Activated naive CD8-positive, alpha-beta T cell treated with anti-CD3 and anti-CD28 coated beads, Interleukin-2, amount 50 U/mL, for 16 hours (primary cell): ENCODE measurements around the gene ADORA2A.

ENCODE experiments used
- DNase-seq: peaks from one replicate; pipeline ENCODE4 v3.0.0-alpha.2; 2020; ENCODE audit warnings: low read depth, low spot score

The ADORA2A gene

DNA sequence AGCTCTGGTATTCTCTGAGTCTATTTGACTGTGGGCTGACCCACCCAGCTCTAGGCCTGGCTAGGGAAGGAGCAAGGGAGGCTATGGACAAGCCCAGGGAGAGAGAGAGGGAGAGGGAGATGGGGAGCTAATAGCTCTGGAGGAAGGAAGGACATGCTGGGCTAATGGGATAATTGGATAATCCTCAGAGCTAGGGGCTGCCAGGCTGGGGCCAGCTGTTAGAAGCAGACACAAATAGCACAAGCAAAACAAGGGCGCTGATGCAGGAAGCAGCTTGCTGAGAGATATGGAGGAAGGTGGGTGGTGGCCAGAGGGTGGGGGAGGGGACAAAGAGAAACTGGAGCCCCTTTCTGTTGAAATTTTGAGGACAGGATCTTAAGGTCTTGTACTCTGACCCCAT is 23.2 kb downstream of the ADORA2A start:
- no peak for DNase-seq

DNA sequence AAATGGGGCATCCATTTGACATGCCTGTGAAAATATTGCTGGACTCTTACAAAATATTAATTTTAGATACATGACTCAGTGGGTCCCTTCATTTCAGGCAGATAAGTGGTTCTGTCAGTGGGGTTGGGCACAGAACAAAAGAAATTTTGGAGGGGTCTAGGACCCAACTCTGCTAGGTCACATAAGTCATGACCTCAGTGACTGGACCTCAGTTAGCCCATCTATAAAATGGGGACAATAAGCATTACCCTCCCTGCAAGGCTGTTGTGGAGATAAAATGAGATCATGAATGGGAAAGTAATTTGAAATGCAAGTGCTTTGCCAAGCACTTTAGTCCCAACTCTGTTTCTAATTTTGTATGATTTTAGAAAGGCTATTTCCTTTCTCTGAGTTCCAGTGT is 23.8 kb downstream of the ADORA2A start:
- DNase-seq = no peak

DNA sequence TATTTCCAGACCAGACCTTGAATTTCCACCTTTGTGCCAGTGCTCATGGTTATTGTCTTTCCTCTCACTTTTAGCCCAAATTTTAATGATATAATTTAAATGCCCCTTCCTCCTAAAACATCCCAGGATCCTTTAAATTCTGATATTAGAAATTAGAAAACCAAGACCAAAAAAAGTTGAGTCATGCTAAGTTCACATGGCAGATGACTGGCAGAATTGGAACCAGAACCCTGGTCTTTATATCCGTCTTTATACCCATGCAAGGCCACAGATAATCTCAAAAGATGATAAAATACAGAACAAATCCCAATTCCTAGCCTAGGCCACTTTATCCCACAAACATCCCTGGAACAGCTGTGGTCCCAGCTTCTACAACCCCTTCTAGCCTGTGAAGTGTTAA is 26.5 kb downstream of the ADORA2A start:
- no peak for DNase-seq

DNA sequence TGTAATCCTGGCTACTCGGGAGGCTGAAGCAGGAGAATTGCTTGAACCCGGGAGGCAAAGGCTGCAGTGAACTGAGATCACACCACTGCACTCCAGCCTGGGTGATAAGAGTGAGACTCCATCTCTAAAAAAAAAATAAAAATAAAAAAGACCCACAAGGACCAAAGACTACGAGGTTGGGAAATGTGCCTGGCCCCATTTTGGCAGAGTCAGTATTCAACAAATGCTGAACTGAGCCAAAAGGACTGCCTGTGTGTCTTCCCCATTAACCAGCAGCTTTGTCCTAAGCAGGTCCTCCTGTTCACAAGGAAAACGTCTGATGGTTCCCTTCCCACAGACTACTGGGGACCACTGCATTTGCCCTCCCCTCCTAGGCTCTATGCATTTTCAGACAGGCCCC is 27.6 kb downstream of the ADORA2A start:
- DNase-seq = no peak

DNA sequence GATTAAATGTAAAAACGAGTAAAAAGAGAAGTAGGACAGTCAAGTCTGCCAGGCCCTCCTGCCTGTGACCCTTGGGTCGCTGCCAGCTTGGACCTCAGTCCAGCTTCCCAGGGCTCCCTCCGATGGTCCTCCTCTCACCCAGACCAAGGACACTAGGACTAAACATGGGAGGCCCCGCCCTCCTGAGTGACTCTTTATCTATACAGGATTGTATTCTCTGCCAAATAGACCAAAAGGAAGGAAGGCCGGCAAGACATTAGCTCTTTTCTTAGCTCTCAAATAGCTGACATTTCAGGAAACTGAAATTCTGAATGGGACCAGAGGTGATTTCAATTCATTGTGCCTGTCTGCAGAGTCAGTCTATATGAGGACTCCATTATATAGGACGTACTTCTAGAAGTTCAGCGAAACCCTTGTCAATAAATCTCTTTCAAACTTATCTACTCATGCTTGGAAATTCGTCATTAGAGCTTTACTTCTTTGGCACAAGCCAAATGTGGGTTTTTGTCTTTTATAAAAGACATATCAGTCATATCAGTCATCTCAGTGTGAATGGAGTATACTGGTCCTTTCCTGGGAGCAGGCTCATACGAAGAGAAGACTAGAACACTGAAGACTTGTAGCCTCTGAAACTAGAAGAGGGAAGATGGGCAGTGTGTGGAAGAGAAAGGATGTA is 28.5 kb downstream of the ADORA2A start:
- DNase-seq = no peak

DNA sequence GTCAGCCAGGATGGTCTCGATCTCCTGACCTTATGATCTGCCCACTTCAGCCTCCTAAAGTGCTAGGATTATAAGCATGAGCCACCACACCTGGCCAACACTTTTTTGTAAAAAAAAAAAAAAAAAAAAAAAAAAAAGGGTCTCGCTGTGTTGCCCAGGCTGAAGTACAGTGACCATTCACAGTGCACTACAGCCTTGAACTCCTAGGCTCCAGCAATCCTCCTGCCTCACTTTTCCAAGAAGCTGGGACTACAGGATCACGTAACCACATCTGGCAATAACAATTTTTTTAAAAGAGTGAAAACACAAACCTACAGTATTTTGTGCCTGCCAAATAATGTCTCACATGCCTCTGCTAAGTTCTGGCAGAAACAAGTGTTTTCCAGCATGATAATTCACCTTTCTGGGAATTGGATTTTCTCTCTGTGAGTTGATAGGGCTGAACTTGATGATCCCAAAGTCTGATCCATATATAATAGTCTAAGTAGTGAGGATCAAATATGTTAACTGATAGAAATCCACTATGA is 30.6 kb downstream of the ADORA2A start:
- no peak for DNase-seq

DNA sequence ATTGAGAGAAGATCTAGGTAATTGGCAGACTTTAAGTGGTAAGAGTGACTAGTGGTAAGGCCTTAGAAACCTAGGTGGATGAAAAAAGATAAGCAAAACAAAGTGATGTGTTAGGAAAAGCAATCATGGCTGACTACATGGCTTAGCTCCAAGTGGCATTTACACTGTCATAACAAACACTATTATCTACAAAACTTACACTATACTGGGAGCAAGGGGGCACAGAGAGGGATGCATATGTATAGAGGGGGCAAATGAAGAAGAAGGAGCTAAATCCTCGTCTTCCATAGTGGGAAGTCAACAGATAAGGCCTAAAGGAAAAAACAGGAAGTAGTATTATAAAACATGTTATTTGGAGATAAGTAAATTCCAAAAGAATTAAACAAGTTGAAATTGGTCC is 32.5 kb downstream of the ADORA2A start:
- no peak for DNase-seq

DNA sequence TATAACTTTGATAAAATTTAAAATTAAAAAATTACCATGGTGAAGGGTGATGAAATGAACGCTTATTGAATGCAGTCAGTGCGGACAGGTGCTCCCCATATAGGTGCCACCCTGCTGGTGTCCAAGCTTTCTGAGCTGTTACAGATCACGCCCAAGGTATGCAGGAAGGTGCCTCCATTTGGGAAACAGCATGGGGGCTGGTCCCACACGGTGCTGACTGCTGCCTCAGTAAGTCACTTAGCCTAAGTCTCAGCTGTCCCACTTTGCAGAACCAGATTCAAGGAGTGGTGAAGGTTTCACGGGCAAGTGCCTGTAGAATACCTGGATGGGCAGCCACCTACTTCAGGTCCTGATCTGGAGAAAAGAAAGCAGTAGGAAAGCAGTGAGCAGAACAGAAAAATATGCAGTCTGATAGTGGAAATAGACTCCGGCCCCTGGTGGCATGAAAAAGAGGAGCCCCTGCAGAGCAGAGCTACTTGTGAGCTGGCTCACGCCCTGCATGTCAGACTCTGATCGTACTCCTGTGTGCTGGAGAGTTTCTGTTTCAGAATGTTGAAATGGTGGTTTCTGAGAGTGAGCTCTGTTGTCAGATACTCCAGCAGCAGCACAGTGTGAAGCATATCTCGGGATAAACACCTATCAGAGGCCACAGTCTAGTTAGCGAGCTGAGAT is 33.2 kb downstream of the ADORA2A start:
- no peak for DNase-seq

DNA sequence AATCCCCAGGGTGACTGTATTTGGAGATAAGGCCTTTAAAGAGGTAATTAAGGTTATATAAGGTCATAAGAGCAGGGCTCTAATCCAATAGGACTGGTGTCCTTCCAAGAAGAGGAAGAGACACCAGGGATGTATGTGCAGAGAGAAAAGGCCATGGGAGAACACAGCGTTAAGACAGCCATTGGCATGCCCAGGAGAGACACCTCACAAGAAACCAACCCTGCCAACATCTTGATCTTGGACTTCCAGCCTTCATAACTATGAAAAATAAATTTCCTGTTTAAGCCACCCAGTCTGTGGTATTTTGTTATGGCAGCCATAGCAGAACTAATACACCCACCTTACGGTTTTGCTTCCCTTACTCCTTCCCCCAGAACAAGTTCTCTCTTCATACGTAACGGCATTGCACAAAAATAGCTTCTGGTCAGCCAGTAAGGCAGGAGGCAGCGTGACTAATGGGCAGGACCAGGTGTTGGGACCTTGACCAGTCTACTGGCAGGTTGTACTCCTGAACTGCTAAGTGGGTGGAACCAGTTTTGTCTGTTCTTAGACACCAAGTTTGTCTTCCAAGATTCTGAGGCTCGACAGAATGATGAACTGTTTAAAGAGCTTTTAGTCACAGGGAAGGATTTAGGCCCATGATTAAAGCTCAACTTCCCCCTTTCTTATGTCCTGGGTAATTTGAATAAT is 35.8 kb downstream of the ADORA2A start:
- DNase-seq = no peak

DNA sequence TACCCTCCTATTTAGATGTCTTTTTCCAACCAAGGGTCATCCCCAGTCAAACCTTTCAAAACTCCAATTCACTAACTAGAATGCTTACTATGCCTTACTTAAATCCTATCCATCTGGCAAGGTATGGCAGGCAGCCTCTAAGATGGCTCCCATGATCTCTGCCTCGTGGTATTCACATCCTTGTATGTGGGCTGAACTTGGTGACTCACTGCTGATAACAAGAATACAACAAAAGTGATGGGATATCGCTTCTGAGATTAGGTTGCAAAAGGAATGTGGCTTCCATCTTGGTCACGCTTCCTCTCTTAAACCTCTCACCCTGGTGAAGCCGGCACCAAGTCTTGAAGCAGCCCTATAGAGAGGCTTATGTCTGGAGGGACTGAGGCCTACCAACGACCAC is 38.2 kb downstream of the ADORA2A start:
- DNase-seq = no peak

DNA sequence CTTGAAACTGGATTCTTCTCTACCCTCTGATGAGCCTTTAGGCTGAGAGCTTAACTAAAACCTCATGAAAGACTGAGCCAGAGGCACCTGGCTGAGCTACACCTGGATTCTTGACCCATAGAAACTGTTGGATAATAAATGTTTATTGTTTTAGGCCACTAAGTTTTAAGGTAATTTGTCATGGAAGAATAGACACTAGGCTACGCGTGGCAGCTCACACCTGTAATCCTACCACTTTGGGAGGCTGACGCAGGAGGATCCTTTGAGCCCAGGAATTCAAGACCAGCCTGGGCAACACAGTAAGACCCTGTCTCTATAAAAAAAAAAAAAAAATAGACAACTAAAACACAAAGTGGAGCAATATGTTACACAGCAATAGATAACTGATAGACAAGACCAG is 38.6 kb downstream of the ADORA2A start:
- DNase-seq = no peak

DNA sequence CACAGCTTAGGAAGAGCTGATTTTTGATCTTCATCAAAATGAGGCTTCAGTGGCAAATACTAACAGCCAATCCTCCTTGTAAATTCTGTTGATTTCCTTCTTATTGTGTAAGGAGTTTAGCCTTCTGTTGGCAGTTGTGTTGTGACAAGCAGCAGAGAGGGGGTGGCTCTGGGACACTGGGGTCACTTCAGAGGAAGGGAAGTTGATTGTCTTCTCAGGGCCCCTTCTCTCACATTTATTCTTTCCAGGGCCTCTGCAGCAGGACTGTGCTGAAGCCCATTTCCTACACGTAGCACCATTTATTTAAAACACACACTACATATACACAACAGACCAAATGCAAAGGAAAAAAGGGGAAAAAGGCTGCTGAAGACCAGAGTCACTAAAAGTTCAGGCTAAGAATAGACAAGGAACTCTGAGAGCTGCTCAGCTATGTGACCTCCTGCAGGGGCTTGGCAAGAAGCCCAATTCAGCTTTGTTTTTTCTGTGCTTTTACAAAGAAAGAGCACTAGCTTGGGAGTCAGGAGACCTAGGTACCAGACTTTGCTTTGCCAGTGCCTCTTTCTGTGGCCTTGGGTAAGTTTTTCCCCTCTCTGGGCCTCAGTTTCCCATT is 39.4 kb downstream of the ADORA2A start:
- no peak for DNase-seq

DNA sequence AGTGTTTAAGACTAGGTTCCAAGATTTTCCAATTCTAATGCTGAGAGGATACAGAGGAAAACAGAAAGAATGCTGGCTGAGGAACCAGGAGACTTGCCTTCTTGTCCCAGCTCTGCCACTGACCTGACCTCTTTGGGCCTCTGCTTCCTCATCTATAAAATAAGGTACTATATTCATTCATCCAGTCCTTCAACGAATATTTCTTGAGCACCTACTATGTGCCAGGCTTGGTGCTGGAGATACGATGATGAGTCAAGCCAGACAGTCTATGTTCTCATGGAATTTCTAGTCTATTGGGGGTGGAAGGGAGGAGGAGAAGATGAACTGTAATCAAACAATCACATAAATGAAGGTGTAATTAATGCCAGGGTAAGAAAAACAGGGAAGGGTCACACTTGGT is 39.9 kb downstream of the ADORA2A start:
- no peak for DNase-seq

DNA sequence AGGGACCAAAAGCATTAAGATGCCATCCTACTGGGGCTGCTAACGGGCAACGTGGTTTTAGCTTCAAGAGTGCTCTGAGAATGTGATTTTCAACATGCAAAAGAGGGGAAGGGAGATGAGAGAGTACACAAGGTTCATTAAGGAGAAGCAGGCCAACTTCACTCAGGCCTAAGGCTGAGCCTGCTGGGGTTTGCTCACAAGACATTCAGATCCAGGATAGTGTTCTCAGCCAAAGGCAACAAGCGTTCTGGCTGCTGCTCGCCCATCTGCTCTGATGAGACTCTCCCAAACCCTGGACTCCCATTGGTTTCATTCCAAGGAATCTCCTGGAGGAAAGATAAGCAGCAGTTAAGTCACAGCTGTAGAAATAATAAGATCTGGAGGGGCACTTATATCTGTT is 44.2 kb downstream of the ADORA2A start:
- no peak for DNase-seq

DNA sequence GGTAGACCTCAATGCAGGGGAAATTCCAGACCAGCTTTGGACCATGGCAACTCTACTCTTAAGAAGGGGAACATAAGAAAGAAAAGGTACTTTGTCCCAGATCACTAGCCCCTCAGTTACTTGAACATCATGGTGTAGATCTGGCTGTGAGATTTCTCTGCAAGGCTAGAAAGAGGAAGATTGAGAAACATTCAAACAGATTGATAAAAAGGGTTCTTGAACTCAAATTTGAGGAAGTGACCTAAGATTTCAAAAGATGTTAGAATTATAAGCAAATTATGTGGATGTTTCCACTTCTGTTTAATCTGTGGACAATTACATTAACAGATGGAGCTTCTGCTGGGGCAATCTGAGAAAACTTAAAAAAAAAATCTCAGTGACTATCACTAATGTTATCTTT is 45.9 kb downstream of the ADORA2A start:
- DNase-seq = no peak

DNA sequence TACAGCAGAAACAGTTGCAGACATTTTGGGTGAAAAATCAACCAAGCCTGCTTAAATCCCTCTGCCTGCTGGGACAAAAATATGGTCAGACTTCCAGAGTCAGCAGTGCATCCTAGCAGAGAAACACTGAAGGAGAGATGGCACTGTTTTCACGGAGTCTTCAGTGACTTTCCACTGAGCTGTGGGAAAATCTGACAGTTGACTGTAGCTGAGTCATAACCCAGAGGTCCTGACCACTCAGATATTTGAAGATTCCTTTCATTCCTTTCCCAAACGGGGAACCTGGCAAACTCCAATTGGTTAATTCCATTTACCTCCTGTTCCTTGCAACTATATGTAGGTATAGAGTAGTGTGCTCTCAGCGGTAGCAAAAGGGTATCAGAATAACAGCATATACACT is 46.8 kb downstream of the ADORA2A start:
- DNase-seq = no peak

DNA sequence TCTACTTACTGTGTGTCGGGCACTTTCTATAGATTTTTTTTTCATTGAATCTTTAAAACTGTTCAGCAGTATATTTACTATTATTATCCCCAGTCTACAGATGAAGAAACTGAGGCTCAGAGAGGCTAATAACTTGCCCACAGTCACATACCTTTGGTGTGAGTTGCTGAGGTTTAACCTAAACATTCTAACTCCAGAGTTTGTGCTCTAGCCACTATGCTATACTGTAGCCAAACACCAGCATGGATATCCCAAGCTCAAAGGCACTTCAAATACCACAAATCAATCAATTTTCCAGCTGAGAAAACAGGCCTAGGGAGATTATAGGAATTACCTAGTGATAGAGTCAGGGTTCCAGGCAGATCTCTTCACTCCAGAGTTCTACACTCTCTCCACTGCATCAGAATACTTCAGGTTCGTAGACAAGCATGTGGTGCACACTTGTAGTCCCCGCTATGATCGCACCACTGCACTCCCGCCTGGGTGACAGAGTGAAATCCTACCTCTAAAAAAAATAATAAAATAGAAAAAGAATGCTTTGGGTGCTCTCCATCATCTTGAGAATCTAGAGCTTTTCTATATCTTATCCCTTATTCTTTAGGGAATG is 47.4 kb downstream of the ADORA2A start:
- no peak for DNase-seq

DNA sequence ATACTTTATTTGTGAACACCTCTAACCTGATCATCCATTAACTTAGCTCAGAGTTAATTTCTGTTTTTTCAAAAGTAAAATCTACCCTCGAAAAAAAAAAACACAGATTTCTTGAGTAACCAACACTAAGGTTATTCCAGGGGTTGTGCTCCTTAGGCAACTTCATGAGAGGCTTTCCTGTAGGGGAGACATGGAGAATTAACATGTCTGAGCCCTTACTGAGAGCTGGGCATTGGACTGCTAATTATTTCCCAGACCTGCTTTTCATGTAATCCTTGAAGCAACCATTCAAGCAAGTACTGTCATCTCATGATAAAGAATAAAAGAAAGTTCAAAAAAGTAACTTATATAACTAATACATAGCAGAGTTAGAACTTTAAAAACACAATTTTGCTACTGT is 54.2 kb downstream of the ADORA2A start:
- no peak for DNase-seq

DNA sequence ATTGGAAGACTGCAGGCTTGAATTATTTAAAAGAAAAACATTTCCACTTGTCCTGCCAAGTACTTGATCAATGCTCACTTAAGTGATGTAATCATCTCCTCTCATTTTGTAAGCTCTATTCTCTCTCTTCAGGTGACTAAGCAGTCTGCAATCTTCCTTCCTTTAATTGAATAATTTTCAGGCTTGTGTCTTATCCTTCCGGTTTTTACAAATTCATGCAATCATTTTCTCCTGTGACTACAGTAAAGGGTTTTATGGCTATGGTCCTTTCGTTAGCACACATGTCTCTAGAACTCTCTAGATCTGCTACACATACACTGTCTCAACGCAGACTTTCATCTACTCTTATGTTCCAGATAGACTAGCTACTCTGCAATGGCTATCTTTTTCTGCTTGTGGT is 55.2 kb downstream of the ADORA2A start:
- DNase-seq = no peak

DNA sequence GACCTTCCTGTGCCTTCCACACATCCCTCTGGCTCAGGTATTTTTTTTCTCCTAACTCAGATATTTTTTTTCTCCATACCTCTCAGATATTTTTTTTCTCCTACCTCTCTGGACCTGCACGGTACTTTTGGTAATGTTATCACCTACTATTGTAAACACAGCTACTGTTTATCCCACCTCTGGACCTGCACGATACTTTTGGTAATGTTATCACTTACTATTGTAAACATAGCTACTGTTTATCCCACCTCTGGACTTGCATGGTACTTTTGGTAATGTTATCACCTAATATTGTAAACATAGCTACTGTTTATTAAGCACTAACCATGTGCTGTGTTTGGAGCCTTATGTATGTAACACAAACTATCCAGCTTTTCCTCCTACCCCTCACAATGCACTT is 55.6 kb downstream of the ADORA2A start:
- DNase-seq = no peak

DNA sequence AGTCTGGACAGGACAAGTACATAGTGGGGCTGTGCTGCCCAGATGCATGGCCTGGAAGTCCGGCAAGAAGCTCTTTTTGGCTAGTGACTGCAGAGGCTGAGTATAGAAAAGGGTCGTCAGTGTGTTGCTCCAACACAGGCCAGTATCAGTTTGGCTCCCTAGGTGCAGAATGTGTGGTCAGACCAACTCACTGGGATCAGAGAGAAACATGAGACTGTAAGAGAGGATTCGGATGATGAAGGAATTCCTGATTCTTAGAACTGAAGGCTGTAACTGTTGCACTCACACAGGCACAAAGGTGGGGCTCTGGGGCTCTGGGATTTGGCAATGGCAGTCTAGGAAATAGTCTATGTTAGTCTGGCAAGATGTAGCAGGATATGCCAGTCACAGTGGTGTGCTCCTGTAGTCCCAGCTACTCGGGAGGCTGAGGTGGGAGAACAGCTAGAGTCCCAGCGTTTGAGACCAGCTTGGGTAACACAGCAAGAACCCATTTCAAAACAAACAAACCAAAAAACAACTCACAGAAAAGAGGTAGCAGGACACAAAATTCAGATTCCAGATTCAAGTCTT is 56.7 kb downstream of the ADORA2A start:
- DNase-seq = no peak

DNA sequence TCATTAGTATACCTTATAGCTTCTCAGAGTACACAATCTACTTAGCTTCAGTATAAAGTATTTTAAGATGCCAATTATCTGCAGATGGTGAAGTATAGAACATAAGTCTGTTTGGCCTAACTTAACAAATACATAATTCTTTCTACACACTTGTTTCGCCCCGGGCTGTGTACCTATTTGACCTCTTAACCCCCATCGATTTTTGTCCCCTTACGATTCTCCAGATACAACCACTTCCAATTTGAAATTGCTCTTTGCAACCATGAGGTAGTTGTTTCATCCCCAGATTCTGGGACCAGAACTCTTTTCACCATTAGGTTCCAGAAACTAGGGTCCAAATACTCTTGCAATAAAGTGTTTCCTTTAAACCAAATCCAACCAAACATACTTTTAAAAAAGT is 57.8 kb downstream of the ADORA2A start:
- DNase-seq = no peak
